ENCODE data around the gene TGFBR2.

TGFBR2 gene

DNA sequence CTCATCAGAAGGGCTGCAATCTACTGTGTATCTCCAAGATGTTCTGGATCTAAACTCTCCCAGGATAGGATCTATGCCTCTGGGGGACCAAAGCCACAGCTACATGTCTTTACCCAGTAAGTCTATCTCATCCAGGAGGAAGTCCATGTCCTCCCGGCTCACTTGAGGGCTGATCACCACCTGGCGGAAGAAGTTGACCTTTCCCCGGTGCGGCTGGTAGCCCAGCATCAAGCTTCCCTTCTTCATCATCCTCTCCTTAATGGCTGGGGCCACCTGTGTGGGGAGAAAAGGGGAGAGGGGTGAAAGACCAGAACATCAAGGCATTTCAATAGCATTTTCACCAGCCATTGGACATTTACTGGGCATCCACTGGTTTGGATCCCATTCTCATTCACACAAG lies 121.7 kb downstream of the TGFBR2 start:
- DNase-seq: no peak

DNA sequence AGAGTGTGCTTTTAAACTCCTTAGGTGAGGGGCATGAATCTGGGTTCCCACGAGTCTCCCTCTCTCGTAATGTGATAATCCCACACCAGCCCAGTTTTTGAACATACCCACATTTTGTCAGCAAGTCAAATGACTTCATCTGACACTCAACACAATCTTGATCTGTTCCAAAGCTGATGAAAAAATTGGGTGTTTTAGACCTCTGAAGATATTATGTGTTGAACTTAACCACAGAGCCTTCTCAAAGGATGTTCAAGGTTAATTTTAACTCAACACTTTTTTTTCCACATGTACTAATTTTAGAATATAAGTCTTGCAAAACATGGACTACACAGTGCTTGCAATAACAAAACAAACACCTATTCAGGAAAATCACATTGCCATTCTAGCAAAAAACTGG lies 123.1 kb downstream of the TGFBR2 start:
- no peak for DNase-seq

DNA sequence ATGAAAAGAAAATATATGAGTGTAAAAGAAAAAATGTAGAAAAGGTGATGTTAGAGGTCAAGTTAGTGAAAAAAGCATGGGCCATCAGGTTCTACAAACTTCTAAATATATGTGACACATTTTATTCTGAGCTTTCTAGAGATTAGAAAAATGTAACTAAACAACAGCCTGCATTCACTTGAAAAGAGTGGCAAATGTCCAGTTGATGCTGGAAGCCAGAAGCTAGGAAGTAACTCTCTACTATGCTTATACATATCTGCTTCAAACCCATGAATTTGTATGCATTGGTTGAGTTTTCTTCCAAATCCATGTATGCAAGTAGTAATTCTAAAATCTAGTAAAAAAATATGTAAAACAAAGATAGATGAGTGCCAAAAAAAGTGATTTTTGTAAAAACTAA lies 123.5 kb downstream of the TGFBR2 start:
- no peak for DNase-seq

DNA sequence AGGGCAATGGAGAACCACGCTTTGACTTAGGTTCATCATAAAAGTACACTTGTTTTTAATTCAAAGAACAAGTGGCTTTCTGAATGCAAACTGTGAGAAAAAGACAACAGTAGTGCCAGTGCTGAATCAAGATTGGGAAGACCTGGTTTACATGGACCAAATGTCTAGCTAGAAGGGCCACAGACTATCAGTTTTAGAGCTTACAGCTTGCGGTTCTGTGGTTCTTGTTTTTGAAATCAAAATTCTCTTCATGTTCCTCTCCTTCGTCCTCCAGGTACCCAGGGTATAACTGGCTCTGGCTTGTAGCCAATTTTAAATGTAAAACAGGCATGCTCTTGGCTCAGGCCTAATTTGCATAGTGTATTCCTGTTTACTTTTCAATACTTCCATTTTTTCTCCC lies 124.6 kb downstream of the TGFBR2 start:
- DNase-seq: no peak

DNA sequence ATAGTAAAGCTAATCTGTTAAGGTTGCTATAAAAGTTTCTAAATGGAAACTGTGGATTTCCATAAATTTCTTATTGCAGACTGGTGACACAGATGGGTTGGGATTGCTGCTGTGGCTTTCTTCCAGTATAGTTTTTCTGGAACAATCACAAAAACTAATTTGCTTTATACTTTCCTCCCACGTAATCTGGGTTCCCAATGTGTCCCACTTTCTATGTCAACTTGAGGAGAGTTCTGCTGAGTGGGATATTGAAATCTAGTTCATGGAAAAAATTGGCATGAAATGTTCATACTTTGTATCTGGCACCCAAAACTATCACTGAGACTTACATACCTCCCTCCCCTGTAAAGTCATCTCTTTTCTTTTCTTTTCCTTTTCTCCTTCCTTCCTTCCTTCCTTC lies 126.8 kb downstream of the TGFBR2 start:
- no peak for DNase-seq

DNA sequence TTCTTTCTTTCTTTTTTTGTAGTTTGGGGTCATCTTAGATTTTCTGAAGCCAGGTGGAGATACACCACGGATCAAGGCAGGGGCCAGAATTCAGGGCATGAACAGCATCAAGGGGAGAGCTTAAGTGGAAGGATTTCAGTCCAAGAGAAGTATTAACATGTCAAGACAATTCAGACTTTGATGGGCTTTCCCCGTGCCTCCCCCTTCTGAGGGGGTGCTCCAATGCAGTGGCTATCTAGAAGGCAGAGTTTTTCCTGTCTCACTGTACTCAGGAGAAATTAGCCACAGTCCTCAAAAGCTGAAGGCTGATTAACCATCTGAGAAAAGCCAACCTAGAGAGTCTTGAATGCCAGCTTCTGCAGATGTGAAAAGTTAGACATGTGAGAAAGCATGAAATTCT lies 127.3 kb downstream of the TGFBR2 start:
- DNase-seq: no peak

DNA sequence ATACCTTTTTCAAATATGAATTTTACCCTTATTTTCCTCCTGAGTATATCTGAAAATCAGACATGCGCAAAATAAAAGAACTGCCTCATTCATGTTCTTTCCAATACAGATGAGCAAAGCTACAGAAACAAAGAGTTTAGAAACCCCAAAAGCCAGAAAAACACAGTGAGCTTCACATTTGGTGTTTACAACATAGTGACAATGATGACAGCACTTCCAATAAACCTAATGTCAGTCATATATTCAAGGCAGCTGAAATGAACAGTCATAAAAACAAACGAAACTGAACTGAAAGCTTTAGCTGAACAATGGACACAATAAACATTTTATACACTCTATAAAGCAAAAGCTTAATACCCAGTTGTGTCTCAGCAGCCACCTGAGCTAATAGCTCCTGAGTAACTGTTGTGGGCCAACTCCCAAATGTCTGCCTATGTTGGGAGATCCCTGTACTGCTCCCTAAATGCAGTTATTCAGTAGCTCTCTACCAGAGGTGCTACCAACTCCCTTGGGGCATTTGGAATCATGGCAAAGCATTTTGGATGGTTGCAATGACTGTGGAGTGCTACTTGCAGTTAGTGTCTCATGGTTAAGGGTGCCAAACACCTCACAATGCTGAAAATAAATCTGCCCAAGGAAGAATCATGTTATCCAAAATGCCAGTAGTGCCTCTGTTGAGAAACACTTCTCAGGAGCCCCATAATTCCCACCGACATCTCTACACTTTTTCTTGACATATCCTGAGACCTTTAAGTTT lies 131.5 kb downstream of the TGFBR2 start:
- DNase-seq: no peak

DNA sequence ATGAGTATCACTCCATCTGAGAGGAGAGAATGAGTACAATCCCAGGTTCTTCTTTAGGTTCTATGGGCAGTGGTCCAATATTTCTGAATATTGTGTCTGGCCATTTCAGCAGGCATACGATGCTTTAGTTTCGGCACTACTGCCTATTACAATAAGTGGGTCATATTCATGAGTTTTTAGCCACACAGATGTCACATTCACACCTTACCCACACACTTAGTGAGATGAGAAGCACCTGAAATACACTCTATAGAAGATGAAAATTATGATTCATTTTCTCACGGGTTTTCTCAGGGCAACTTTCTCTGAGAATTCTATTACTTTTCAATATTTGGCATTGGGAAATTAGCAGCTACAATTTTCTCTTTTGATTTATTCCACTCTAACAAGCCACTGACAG lies 132.2 kb downstream of the TGFBR2 start:
- DNase-seq: no peak

DNA sequence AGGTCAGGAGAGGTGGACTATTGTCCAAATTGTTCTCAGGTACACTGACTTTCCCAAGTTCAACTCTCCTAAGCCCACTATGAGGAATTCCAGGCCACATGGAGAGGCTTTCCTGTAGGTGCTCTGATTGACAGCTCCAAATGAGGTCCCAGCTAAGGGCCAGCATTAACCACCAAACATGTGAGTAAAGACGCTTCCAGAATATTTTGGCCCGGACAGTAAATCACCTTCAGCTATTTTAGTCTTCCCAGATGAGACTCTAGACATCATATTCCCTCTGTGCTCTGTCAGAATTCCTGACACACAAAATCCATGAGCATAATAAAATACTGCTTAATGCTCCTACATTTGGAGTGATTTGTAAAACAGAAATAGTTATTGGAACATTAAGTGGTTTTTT lies 135.5 kb downstream of the TGFBR2 start:
- no peak for DNase-seq

DNA sequence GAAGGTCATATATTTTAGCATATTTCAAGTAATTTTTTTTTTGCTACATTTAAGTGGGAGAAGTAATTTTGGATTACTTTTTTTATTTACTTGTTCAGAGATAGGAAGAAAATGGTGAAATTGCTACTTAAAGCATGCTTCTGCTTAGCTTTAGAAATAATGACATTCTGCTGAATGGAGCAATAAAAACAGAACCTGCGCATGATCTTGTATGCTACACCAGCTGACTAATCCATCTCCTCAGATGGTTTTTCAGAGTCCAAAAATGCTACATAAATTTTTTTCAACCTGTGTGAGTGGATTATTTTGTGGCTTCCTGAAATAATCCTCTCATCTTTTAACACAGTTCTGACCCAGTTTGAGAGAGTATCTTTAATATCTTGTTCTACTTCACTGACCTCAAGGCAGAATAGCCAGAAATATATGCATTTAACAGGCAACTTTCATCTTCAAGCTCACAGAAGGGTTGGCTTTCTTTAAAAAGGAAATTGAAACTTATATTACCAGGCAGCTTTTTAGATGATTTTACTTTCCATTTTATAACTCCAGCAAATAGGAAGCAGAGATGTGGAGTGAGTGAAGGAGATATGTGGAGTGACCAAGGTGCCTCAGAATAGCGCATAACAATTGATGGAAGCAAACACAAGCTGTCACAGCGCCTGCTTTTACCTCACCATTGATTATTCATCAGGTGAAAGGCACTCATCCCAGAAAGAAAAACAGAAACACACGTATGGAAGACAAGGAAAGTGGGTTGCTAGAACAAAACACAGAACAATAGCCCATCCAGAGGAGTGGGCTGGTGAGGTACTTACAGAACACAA lies 136.6 kb downstream of the TGFBR2 start:
- no peak for DNase-seq
